Stomach (tissue), 4 donors: ENCODE data around the gene SLC35A4.

ENCODE experiments used
- CTCF ChIP-seq, 7 experiments: fragments of 450-650 bp in 4 of 7; fragments of 200-600 bp in 3 of 7; sonication (generic) in 3 of 7; IDR thresholded peaks; one replicate each; pipeline ENCODE4 v1.5.1; 2016 to 2019; ENCODE audit warnings: antibody characterized with exemption in 7 of 7, control low read depth in 2 of 7, mild to moderate bottlenecking in 1 of 7
- EP300 ChIP-seq: sonication (generic); formaldehyde crosslinking; IDR thresholded peaks from one replicate; pipeline ENCODE4 v1.6.1; 2017; ENCODE audit warnings: antibody characterized with exemption
- POLR2A ChIP-seq, 4 donors: fragments of 450-650 bp; IDR thresholded peaks; one replicate each; pipeline ENCODE4 v1.6.1; 2016; ENCODE audit warnings: antibody characterized with exemption in 4 of 4, control low read depth in 2 of 4, mild to moderate bottlenecking in 1 of 4, moderate library complexity in 1 of 4
- POLR2AphosphoS5 ChIP-seq, 3 donors: sonication (generic); formaldehyde crosslinking; IDR thresholded peaks; one replicate each; pipeline ENCODE4 v1.6.1; 2016; ENCODE audit warnings: antibody characterized with exemption in 3 of 3

- TF ChIP-seq CTCF (IDR thresholded peaks at IDR 0.05) (no peak), EP300 (no peak), POLR2AphosphoS5 (IDR thresholded peaks at IDR 0.05) (no peak), POLR2A (IDR thresholded peaks at IDR 0.05) (no peak)
Observed at GRCh38 chr5:140567136-140567818, 2.6 kb downstream of the SLC35A4 start.
